Left renal cortex interstitium (tissue), 4 donors: Measurements from ENCODE around the gene NELL1. TPM values are rescaled to one million over a fixed set of nuclear protein-coding genes. Genes with fewer than 3 reads are reported as not detected.
"Not testable (repeated sequence)": the region's sequence is repeated elsewhere in the genome, so short reads cannot be mapped to it uniquely, and the experiment has no call there.

Experiments
- DNase-seq, 4 donors: peaks; one replicate each; pipeline ENCODE4 v3.0.0-alpha.2; 2013; ENCODE audit warnings: low read depth in 4 of 4, low spot score in 2 of 4, missing footprints in 1 of 4
- polyA plus RNA-seq, 4 donors: library from polyadenylated mRNA; unstranded; fragments of 120-200 nt; gene quantifications; one replicate each; pipeline ENCODE4 v1.2.1, GENCODE V29; 2013; ENCODE audit not compliant: insufficient read length in 4 of 4

Gene NELL1
- polyA plus RNA-seq, 4 donors = 1.5 to 4.4 (median 2.6) TPM

GRCh38 chr11:21069909-21070308, 400.5 kb downstream of the NELL1 start:
- DNase-seq = no peak

DNA sequence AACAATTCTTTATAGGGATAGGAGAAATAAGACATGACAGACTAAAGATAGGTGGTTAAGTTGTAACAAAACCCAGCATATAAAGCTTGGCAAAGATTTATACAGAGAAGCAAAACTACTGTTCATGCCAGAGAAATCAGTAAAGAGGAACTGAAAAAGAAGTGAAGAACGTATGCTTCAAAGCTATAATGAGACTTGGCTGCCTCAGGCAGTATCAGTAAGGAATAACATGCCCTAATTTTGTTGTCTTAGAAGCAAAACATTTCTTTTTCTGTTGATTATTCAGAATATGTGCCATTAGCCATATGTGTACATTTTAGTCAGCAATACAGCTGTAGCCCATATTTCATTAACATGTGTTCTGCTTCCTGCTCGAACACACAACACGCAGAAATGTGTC, 403.2 kb downstream of the NELL1 start:
- no peak for DNase-seq

- no peak for DNase-seq
Measured at GRCh38 chr11:21082853-21083252, 413.5 kb downstream of the NELL1 start.

DNA sequence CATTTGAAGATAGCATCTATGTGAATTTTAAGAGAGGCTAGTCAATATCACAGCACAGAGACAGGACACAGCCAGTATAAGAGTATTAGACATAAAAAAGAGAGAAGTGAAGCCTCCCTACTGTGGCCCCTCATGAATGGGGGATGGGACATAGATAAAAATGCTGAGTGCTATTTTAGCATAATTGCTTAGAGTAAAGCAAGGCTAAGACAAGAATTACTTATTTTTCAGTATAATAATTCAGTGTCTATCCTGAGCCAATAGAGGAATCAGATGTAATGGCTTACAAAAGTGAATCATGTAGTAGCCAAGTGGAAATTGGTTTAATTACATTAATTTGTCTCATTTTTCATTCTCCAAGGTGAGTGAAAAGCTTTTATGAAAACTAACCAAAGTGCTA, 419.5 kb downstream of the NELL1 start:
- no peak for DNase-seq

DNA sequence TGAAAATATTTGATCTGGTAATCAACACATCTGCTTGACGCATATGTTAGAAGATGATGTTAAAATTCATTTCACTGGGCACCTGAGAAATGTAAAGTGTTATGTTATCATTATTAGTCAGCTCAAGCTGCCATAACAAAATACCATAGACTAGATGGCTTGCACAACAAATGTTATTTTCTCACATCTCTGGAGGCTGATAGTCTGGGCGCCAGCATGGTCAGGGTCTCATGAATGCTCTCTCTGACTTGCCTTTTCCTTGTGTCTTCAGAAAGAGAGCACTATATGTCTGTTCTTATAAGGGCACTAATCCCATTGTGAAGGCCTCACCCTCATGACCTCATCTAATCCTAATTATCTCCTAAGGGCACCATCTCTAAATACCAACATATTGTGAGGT, 435.3 kb downstream of the NELL1 start:
- DNase-seq = no peak

DNA sequence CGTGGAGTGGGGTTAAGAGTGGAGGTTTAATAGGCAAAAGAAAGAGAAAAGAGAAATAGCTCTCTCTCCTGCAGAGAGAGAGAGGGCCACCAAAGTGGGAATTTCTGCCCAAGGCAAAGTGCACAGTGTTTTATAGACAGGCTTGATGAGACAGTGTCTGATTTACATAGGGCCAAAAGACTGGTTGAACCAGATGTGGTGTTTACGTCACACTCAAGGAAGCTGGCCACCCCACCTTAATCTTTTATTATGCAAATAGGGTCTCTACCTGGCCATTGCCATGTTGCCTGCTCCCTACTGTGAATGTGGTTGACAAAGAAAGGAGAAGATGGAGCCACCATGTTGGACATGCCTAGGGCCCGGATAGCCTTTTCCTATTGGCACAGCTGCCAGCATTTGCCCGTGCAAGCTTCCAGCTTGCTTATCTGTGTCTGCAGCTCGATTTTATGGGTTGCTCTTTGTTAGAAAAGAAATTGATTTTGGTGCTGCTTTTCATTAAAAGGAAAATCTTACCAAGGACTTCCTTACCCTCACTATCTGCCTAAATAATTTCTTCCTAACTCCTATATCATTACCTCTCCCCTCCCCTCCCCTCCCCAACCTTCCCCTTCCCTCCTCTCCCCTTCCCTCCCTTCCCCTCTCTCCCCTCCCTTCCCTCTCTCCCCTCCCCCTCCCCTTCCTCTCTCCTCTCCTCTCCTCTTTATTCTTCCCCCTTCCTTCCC, 436.0 kb downstream of the NELL1 start:
- DNase-seq = no peak

GRCh38 chr11:21109341-21109740, 440.0 kb downstream of the NELL1 start:
- DNase-seq = no peak

DNA sequence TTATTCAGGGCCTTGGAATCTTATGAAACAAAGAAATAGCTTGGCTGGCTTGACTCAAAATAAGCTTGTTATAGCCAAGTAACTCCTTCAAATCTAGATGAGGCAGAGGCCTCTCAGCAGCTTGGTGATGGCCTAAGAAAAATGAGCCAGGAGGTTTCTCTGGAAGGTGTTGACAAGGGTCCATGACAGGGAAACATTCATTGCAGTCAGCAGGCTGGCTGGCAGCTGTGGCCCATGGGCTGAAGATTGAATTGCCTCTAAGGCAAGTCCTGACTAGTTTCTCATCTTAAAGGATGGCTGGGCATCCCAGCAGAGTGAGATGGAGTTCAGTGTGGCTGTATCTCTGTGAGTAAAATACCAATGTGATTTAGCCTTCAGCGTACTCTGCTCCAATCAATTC, 441.0 kb downstream of the NELL1 start:
- no peak for DNase-seq

DNA sequence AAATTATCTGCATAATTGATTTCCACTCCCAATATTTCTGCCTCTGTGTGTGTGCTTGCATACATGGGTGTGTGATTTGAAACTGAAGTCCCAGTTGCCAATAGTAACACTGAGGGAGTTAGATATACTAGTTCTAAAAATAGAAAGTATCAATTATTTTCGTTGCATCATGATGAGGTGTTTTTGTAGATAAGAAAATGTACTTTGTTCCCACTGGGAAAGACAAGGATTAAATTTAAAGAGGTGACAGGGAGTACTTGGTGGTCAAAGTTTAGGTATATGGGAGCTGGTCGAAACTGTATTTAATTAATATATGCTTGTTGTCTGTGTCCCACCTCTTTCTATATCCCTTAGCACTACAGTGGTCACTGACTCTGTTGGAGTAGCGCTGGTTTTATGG, 444.5 kb downstream of the NELL1 start:
- DNase-seq = no peak

DNA sequence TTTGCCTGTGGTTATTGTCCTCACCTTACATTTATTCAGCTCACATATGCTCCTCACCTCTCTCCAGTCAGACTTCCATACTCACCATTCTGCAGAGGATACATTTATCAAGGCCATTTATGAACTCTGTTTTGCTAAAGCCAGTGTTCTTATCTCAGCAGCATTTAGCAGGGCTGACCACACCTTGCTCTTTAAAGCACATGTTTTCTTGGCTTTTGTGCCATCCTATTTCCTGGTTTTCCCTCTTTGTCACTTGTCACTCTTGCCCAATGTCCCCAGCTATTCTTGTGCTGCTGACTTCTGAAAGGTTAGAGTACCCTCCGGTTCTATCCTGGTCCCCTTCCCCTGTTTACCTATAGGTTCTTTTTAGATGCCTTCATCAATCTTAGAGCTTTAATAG, 446.6 kb downstream of the NELL1 start:
- no peak for DNase-seq

DNA sequence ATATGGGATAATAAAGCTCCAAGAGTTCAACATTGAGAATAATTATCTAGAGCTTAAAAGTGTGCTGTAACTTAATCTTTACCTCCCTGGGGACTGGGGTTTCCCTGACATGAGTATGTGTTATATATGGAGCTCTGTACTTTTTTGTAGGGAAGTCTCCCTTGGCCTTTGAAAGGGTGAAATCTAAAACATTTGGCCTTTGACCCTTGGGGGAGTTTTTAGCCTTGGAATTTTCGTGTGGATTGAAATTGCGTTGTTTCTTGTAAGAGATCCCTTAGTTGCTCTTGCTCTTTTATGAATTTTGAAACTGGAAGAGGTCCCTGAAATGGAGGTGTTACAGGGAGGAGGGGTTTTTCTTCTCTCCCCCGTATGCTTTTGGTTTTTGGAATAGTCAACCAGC, 450.0 kb downstream of the NELL1 start:
- peak in 2 of 4 donors; percentile 11 to 28 for DNase-seq

DNA sequence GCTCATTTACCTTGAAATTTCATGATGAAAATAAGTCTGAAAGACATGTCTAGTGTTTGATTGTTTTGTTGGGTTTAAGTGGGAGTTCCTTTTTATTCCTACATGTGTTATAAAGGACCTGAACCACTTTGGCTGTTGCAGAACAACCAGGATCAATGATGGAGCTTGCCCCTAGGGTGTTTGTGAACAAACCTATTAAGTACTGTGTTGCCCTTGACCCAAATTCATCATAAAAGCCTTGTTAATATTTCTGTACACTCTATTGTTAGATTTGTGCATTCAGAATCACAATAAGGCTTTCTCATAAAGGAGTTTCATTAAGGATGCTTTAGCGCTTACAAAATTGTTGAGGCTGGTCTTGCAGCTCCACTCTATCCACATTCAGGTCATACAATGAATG, 452.6 kb downstream of the NELL1 start:
- no peak for DNase-seq

DNA sequence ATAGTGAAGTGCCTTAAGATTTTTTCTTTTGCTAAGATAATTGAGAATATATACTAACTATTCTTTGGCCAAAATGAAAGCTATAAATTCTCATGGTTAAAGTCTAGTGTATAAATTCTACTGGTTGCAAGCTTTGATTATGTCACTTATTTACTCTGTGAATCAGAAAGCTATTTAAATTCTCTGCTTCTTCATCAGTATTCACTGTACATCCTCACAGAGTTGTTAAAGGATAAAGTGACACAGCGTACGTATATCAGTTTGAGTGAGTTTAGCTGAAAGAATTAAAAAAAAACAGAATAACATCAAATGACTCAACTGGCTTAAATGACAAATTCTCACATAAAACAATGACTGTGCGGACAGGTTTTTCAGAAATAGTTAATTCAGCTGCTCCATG, 453.1 kb downstream of the NELL1 start:
- no peak for DNase-seq

- no peak for DNase-seq
Measured at GRCh38 chr11:21132146-21132720, 462.8 kb downstream of the NELL1 start.

GRCh38 chr11:21133244-21133643, 463.9 kb downstream of the NELL1 start:
- no peak for DNase-seq

DNA sequence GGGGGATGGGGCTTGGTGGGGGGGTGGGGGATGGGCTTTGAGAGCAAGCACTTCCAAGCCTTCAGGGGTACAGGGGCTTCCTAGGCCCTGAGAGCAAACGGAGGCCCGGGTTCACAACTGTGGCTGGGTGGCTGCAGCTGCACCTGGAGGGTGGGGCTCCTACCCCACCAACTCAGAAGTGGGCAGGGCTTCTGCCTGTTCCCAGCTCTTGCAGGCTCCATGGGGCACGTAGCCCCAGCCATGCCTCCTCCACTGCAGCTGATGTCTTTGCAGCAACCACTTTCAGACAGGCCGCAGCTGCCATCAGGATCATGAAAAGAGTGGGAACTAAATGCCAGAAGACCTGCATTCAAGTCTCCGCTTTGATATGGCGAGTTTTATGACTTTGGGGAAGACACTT, 464.3 kb downstream of the NELL1 start:
- no peak for DNase-seq

DNA sequence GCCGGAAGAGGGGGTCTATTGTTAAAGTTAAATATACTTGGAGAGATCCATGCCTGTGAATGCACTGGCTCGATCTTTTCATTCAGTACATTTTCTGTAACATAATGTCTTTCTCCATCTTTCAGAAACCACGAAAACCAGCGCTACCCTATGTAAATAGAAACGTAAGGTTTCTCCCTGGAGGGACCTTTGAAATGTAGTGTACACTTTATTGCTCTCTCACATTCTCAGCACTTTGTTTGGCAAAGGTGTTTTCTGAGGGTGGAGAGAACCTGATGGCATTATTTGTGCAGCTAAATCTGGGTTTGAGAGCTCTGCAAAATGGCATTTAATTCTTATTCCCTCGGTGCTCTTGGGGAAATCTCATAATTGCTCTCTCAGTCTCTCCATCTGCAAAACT, 468.4 kb downstream of the NELL1 start:
- DNase-seq = no peak

- not testable (repeated sequence) for DNase-seq
Measured at GRCh38 chr11:21141557-21141956, 472.2 kb downstream of the NELL1 start.

DNA sequence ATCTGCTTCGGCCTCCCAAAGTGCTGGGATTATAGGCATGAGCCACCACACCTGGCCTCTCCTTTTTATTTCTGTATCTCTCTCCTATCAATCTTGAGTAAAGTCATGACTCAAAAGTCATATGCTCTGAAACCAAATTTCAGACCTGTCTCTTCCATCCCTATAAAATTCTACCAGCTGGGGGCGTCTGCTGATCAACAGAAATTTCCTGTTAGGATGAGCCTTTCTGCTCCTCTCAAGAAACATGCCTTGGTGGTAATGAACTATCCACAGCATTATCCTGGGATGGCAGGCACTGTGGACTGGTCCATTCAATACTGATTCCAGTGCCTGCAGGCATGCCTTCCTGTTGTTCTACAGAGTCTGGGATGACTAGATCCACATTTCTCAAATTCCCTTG, 472.6 kb downstream of the NELL1 start:
- DNase-seq = no peak

GRCh38 chr11:21144531-21144930, 475.1 kb downstream of the NELL1 start:
- no peak for DNase-seq

- peak in 2 of 4 donors; percentile 11 to 36 for DNase-seq
Measured at GRCh38 chr11:21148376-21148775, 479.0 kb downstream of the NELL1 start.

DNA sequence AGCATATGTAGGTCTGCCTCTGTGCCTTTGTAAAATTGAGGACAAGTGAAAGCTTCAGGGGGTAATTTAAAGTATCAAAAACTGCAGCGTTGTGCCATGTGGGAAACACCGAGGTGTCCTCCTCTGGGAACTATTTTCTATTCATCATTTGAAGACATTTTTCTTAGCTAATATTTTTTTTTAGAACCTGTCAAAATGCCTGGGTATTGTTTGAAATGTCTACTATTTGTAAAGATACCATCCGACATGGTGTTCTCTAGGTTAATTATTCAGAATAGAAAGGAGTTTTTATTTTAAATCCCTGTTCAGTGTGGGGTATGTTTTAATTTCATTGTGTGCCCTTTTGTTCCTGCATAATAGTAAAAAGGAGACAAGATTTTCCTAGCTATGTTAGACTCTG, 490.8 kb downstream of the NELL1 start:
- DNase-seq = no peak

- no peak for DNase-seq
Measured at GRCh38 chr11:21169639-21170038, 500.3 kb downstream of the NELL1 start.
